Loucy (cell line): ENCODE data around the gene DGUOK.

ENCODE experiments used
- H2AFZ ChIP-seq: fragments of 200-600 bp; sonication (generic); 2 replicates; pipeline ENCODE4 v1.6.0; 2016; ENCODE audit warnings: antibody characterized with exemption, mild to moderate bottlenecking, low read length, moderate library complexity
- H3F3A ChIP-seq: fragments of 200-600 bp; 2 replicates; pipeline ENCODE4 v1.6.0; 2016; ENCODE audit warnings: antibody characterized with exemption, low read depth, mild to moderate bottlenecking
- H3K27me3 ChIP-seq: fragments of 200-600 bp; sonication (generic); 2 replicates; pipeline ENCODE4 v1.6.1; 2014; ENCODE audit warnings: low read length, mild to moderate bottlenecking; ENCODE audit not compliant: insufficient read depth, poor library complexity, severe bottlenecking
- H3K36me3 ChIP-seq: fragments of 200-600 bp; sonication (generic); 2 replicates; pipeline ENCODE4 v1.6.1; 2016; ENCODE audit warnings: low read length; ENCODE audit not compliant: insufficient read depth
- H3K4me1 ChIP-seq: fragments of 200-600 bp; sonication (generic); 2 replicates; pipeline ENCODE4 v1.5.1; 2014; ENCODE audit warnings: low read length, mild to moderate bottlenecking; ENCODE audit not compliant: insufficient read depth, poor library complexity, severe bottlenecking
- H3K4me2 ChIP-seq: fragments of 200-600 bp; sonication (generic); 2 replicates; pipeline ENCODE4 v1.6.0; 2014; ENCODE audit warnings: antibody characterized with exemption, low read length, low read depth, mild to moderate bottlenecking; ENCODE audit not compliant: poor library complexity, severe bottlenecking
- H3K4me3 ChIP-seq: fragments of 200-600 bp; sonication (generic); 2 replicates; pipeline ENCODE4 v1.5.1; 2014; ENCODE audit warnings: low read length, mild to moderate bottlenecking, mixed read lengths; ENCODE audit not compliant: poor library complexity, severe bottlenecking
- H3K79me2 ChIP-seq: fragments of 200-600 bp; sonication (generic); 2 replicates; pipeline ENCODE4 v1.6.1; 2014; ENCODE audit warnings: low read length; ENCODE audit not compliant: insufficient read depth
- H3K9ac ChIP-seq: fragments of 200-600 bp; sonication (generic); 2 replicates; pipeline ENCODE4 v1.6.0; 2014; ENCODE audit warnings: mild to moderate bottlenecking, low read depth, low read length, moderate library complexity; ENCODE audit not compliant: poor library complexity, severe bottlenecking
- H3K9me2 ChIP-seq: fragments of 200-600 bp; sonication (generic); replicated peaks from 2 replicates; pipeline ENCODE4 v1.6.1; 2016; ENCODE audit warnings: low read depth, low read length, mixed read lengths
- H3K9me3 ChIP-seq: fragments of 200-600 bp; sonication (generic); 2 replicates; pipeline ENCODE4 v1.6.1; 2014; ENCODE audit warnings: mild to moderate bottlenecking, antibody characterized with exemption, low read length, low read depth; ENCODE audit not compliant: insufficient read depth
- H4K20me1 ChIP-seq: fragments of 200-600 bp; sonication (generic); 2 replicates; pipeline ENCODE4 v1.6.0; 2014; ENCODE audit warnings: antibody characterized with exemption, low read length, mild to moderate bottlenecking; ENCODE audit not compliant: insufficient read depth, poor library complexity, severe bottlenecking
- CTCF ChIP-seq: fragments of 200-600 bp; sonication (generic); conservative IDR thresholded peaks from 2 replicates; pipeline ENCODE4 v1.5.1; 2014; ENCODE audit warnings: mild to moderate bottlenecking, antibody characterized with exemption, low read length
- EZH2phosphoT487 ChIP-seq: fragments of 200-600 bp; IDR thresholded peaks from 2 replicates; pipeline ENCODE4 v1.6.1; 2018; ENCODE audit warnings: antibody characterized with exemption, mild to moderate bottlenecking, moderate library complexity, borderline replicate concordance

DGUOK gene

GRCh38 chr2:73986085-73986681, 59.5 kb downstream of the DGUOK start:
- Histone ChIP-seq H3K9me2 (no peaks in the 10 kb centered on the region), H3K4me2 (peak overlapping the region; percentile 96), H3K9me3 (no peaks in the 10 kb centered on the region), H3K4me3 (peak overlapping the region; percentile 84), H3K27me3 (no peaks in the 10 kb centered on the region), H4K20me1 (peaks cover 55% of the 10 kb centered on the region), H3K79me2 (peaks cover 71% of the 10 kb centered on the region), H3F3A (peaks cover 6% of the 10 kb centered on the region; the same call in 1 of the 2 replicates), H3K36me3 (no peaks in the 10 kb centered on the region), H3K9ac (peak overlapping the region; percentile 88), H2AFZ (no peak overlapping the region), H3K4me1 (peaks cover 84% of the 10 kb centered on the region)
- no peak for TF ChIP-seq CTCF
- TF ChIP-seq EZH2phosphoT487: no peak

GRCh38 chr2:73987109-73987947, 60.6 kb downstream of the DGUOK start:
- Histone ChIP-seq H3K79me2 (peaks cover 82% of the 10 kb centered on the region), H3K9ac (peak overlapping the region; percentile 88), H3K9me2 (no peaks in the 10 kb centered on the region), H3K4me2 (peak overlapping the region; percentile 96), H3K9me3 (no peaks in the 10 kb centered on the region), H4K20me1 (peaks cover 65% of the 10 kb centered on the region), H2AFZ (no peak overlapping the region), H3K27me3 (no peaks in the 10 kb centered on the region), H3K4me1 (peaks cover 78% of the 10 kb centered on the region), H3K4me3 (peak overlapping the region; percentile 84), H3K36me3 (no peaks in the 10 kb centered on the region), H3F3A (0 out of 2 replicates have a peak, but pooled peaks cover 3% of the 10 kb centered on the region)
- TF ChIP-seq CTCF (peak; percentile 60), EZH2phosphoT487 (no peak)

- Histone ChIP-seq H3K4me3 (peak overlapping the region; percentile 84), H3K27me3 (no peaks in the 10 kb centered on the region), H3K36me3 (peaks cover 2% of the 10 kb centered on the region; the same call in 1 of the 2 replicates), H2AFZ (no peak overlapping the region), H3K9ac (peak overlapping the region; percentile 88), H4K20me1 (peaks cover 73% of the 10 kb centered on the region), H3F3A (no peaks in the 10 kb centered on the region), H3K4me2 (peak overlapping the region; percentile 96), H3K9me3 (no peaks in the 10 kb centered on the region), H3K79me2 (peaks cover 90% of the 10 kb centered on the region), H3K9me2 (no peaks in the 10 kb centered on the region), H3K4me1 (peaks cover 78% of the 10 kb centered on the region)
- TF ChIP-seq CTCF (no peak), EZH2phosphoT487 (no peak)
Measured at GRCh38 chr2:73987948-73988700, 61.4 kb downstream of the DGUOK start.
